ENCODE data around the gene NTRK1.

NTRK1 gene

DNA sequence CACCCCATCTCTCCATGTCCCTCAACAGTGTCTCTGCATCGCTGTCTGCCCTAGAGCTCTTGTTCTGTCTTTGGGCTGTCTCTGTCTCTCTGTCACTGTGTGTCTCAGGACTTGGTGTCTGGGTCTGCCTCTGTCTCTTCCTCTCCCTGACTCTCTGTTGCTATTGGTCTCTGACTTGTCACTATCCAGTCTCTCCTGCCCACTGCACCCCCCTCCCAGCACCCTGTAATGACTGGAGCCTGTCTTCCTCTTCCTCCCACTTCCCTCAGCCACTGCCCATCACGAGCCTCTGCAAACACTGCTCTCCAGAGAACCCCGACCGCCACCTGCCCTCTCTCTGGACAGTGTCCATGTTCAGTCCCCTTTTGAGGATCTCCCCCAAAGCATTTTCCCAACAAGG lies 45.0 kb downstream of the NTRK1 start:
- no peak overlapping the region for H3K27ac ChIP-seq

GRCh38 chr1:156906206-156906906 lies 45.7 kb downstream of the NTRK1 start:
- no peak overlapping the region for H3K4me2 ChIP-seq
- no peaks in the 10 kb centered on the region for H3K36me3 ChIP-seq (ENCODE audit: insufficient read depth)
- peaks cover 97% of the 10 kb centered on the region for H3K27me3 ChIP-seq (ENCODE audit: insufficient read depth, low read depth)
- no peak overlapping the region for H3K9ac ChIP-seq
- TF ChIP-seq, protein P1, sequence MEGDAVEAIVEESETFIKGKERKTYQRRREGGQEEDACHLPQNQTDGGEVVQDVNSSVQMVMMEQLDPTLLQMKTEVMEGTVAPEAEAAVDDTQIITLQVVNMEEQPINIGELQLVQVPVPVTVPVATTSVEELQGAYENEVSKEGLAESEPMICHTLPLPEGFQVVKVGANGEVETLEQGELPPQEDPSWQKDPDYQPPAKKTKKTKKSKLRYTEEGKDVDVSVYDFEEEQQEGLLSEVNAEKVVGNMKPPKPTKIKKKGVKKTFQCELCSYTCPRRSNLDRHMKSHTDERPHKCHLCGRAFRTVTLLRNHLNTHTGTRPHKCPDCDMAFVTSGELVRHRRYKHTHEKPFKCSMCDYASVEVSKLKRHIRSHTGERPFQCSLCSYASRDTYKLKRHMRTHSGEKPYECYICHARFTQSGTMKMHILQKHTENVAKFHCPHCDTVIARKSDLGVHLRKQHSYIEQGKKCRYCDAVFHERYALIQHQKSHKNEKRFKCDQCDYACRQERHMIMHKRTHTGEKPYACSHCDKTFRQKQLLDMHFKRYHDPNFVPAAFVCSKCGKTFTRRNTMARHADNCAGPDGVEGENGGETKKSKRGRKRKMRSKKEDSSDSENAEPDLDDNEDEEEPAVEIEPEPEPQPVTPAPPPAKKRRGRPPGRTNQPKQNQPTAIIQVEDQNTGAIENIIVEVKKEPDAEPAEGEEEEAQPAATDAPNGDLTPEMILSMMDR (conservative IDR thresholded peaks at IDR 0.05; ENCODE audit: low read depth, low read length), result no peak
- no peak overlapping the region for H2AFZ ChIP-seq (ENCODE audit: low read depth)
- no peak overlapping the region for H3K27ac ChIP-seq
- no peaks in the 10 kb centered on the region for H4K20me1 ChIP-seq (ENCODE audit: insufficient read depth)
- no peak overlapping the region for H3K4me3 ChIP-seq (IDR thresholded peaks at IDR 0.05; ENCODE audit: insufficient read depth, low read depth, low read length)
- H3K4me1 ChIP-seq (ENCODE audit: low read depth, poor library complexity, severe bottlenecking), result no peaks in the 10 kb centered on the region
- no peaks in the 10 kb centered on the region for H3K79me2 ChIP-seq (ENCODE audit: insufficient read depth, low read depth)

More for the DNA sequence above, 45.0 kb downstream of the NTRK1 start:
- TF ChIP-seq, protein P1 (conservative IDR thresholded peaks at IDR 0.05; ENCODE audit: low read depth, low read length), result no peak
- Histone ChIP-seq H4K20me1 (ENCODE audit: insufficient read depth) (no peaks in the 10 kb centered on the region), H3K79me2 (ENCODE audit: insufficient read depth, low read depth) (no peaks in the 10 kb centered on the region), H3K4me3 (IDR thresholded peaks at IDR 0.05; ENCODE audit: insufficient read depth, low read depth, low read length) (no peak overlapping the region), H3K27me3 (ENCODE audit: insufficient read depth, low read depth) (peaks cover 99% of the 10 kb centered on the region), H3K4me2 (no peak overlapping the region), H3K4me1 (ENCODE audit: low read depth, poor library complexity, severe bottlenecking) (no peaks in the 10 kb centered on the region), H2AFZ (ENCODE audit: low read depth) (no peak overlapping the region), H3K36me3 (ENCODE audit: insufficient read depth) (no peaks in the 10 kb centered on the region), H3K9ac (no peak overlapping the region)

DNA sequence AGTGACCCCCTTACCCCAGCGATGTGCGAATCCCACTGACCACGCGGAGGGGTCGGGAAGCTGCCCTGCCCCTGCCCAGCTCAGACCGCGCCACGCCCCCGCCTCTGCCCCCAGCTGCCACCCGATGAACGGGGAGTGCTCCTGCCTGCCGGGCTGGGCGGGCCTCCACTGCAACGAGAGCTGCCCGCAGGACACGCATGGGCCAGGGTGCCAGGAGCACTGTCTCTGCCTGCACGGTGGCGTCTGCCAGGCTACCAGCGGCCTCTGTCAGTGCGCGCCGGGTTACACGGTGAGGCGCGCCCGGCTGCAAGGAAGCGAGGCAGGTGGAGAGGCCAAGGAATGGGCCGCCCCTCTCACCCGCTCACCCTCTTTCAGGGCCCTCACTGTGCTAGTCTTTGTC lies 47.9 kb downstream of the NTRK1 start:
- Histone ChIP-seq H3K4me3 (IDR thresholded peaks at IDR 0.05; ENCODE audit: insufficient read depth, low read depth, low read length) (no peak overlapping the region), H4K20me1 (ENCODE audit: insufficient read depth) (no peaks in the 10 kb centered on the region), H3K27ac (no peak overlapping the region), H3K4me1 (ENCODE audit: low read depth, poor library complexity, severe bottlenecking) (no peaks in the 10 kb centered on the region), H3K36me3 (ENCODE audit: insufficient read depth) (no peaks in the 10 kb centered on the region), H3K27me3 (ENCODE audit: insufficient read depth, low read depth) (peaks cover 97% of the 10 kb centered on the region), H3K79me2 (ENCODE audit: insufficient read depth, low read depth) (no peaks in the 10 kb centered on the region), H2AFZ (ENCODE audit: low read depth) (no peak overlapping the region), H3K4me2 (no peak overlapping the region), H3K9ac (no peak overlapping the region)
- TF ChIP-seq, protein P1 (conservative IDR thresholded peaks at IDR 0.05; ENCODE audit: low read depth, low read length), result no peak

GRCh38 chr1:156908955-156909354 lies 48.3 kb downstream of the NTRK1 start:
- H3K4me3 ChIP-seq (IDR thresholded peaks at IDR 0.05; ENCODE audit: insufficient read depth, low read depth, low read length), result no peak overlapping the region
- H4K20me1 ChIP-seq (ENCODE audit: insufficient read depth), result no peaks in the 10 kb centered on the region
- H3K27me3 ChIP-seq (ENCODE audit: insufficient read depth, low read depth), result peaks cover 97% of the 10 kb centered on the region
- no peaks in the 10 kb centered on the region for H3K79me2 ChIP-seq (ENCODE audit: insufficient read depth, low read depth)
- TF ChIP-seq, protein P1 (conservative IDR thresholded peaks at IDR 0.05; ENCODE audit: low read depth, low read length), result no peak
- no peak overlapping the region for H3K27ac ChIP-seq
- H3K36me3 ChIP-seq (ENCODE audit: insufficient read depth), result no peaks in the 10 kb centered on the region
- H3K9ac ChIP-seq, result no peak overlapping the region
- H3K4me1 ChIP-seq (ENCODE audit: low read depth, poor library complexity, severe bottlenecking), result no peaks in the 10 kb centered on the region
- no peak overlapping the region for H2AFZ ChIP-seq (ENCODE audit: low read depth)
- H3K4me2 ChIP-seq, result no peak overlapping the region

Data from KMS-11 (cell line).